Dermis microvascular lymphatic vessel endothelial cell (primary cell): ENCODE data around the gene ZDHHC14. TPM values are rescaled to one million over a fixed set of nuclear protein-coding genes. Genes with fewer than 3 reads are reported as not detected.
"Not testable (repeated sequence)": the region's sequence is repeated elsewhere in the genome, so short reads cannot be mapped to it uniquely, and the experiment has no call there.

ENCODE experiments used
- DNase-seq, 2 donors: peaks; one replicate each; pipeline versions ENCODE4 v3.0.0 to v3.0.0-alpha.2; 2010; ENCODE audit warnings: low read depth in 2 of 2
- total RNA-seq: library from RNA; depleted of rRNA; stranded (reverse); fragments of >200 nt; gene quantifications from 2 replicates; pipeline ENCODE4 v1.2.1, GENCODE V29; 2014

The ZDHHC14 gene
- total RNA-seq, 1 donor from 2014 or later = 19.5 TPM

GRCh38 chr6:157405986-157406385, 25.0 kb downstream of the ZDHHC14 start:
- peak; percentile 26 to 73 for DNase-seq

GRCh38 chr6:157406661-157407060, 25.7 kb downstream of the ZDHHC14 start:
- no peak for DNase-seq

- DNase-seq = no peak
Observed at GRCh38 chr6:157407646-157408045, 26.7 kb downstream of the ZDHHC14 start.

- not testable (repeated sequence) for DNase-seq
Observed at GRCh38 chr6:157408427-157408826, 27.4 kb downstream of the ZDHHC14 start.

GRCh38 chr6:157410045-157410444, 29.1 kb downstream of the ZDHHC14 start:
- peak; percentile 36 to 61 for DNase-seq

- no peak for DNase-seq
Observed at GRCh38 chr6:157411368-157411767, 30.4 kb downstream of the ZDHHC14 start.

GRCh38 chr6:157412791-157413190, 31.8 kb downstream of the ZDHHC14 start:
- DNase-seq = no peak

- no peak for DNase-seq
Observed at GRCh38 chr6:157420497-157420896, 39.5 kb downstream of the ZDHHC14 start.

GRCh38 chr6:157424491-157425020, 43.6 kb downstream of the ZDHHC14 start:
- DNase-seq = no peak

- DNase-seq = no peak
Observed at GRCh38 chr6:157427969-157428368, 47.0 kb downstream of the ZDHHC14 start.

GRCh38 chr6:157428427-157429202, 47.6 kb downstream of the ZDHHC14 start:
- DNase-seq = peak; percentile 80 to 81

GRCh38 chr6:157429248-157429647, 48.3 kb downstream of the ZDHHC14 start:
- DNase-seq = no peak

- no peak for DNase-seq
Observed at GRCh38 chr6:157430834-157431233, 49.8 kb downstream of the ZDHHC14 start.

- DNase-seq = peak in 1 of 2 donors; percentile 16
Observed at GRCh38 chr6:157432231-157432891, 51.4 kb downstream of the ZDHHC14 start.

- DNase-seq = no peak
Observed at GRCh38 chr6:157432892-157433265, 51.9 kb downstream of the ZDHHC14 start.

GRCh38 chr6:157433678-157434081, 52.7 kb downstream of the ZDHHC14 start:
- DNase-seq = peak in 1 of 2 donors; percentile 64

GRCh38 chr6:157434349-157435033, 53.5 kb downstream of the ZDHHC14 start:
- DNase-seq = no peak

- DNase-seq = peak; percentile 39 to 43
Observed at GRCh38 chr6:157436219-157436943, 55.4 kb downstream of the ZDHHC14 start.

- no peak for DNase-seq
Observed at GRCh38 chr6:157436944-157437336, 56.0 kb downstream of the ZDHHC14 start.

- DNase-seq = peak; percentile 50 to 59
Observed at GRCh38 chr6:157438611-157439111, 57.7 kb downstream of the ZDHHC14 start.

- no peak for DNase-seq
Observed at GRCh38 chr6:157440171-157440570, 59.2 kb downstream of the ZDHHC14 start.
